HepG2 (cell line): Measurements from ENCODE around the gene CAMTA2. TPM values are rescaled to one million over a fixed set of nuclear protein-coding genes. Genes with fewer than 3 reads are reported as not detected.

Source experiments
- AKAP8 ChIP-seq: sonication (generic); formaldehyde crosslinking; IDR thresholded peaks from 2 replicates; pipeline ENCODE4 v1.5.1; 2020; ENCODE audit warnings: mild to moderate bottlenecking, missing genetic modification reagents
- CEBPG ChIP-seq: IDR thresholded peaks from 2 replicates; pipeline ENCODE4 v1.6.1; 2016
- DBP ChIP-seq: sonication (generic); formaldehyde crosslinking; IDR thresholded peaks from 2 replicates; pipeline ENCODE4 v1.4.0; 2020; ENCODE audit warnings: missing genetic modification reagents; ENCODE audit errors: not compliant biosample characterization
- FOSL1 ChIP-seq: sonication (generic); formaldehyde crosslinking; IDR thresholded peaks from 2 replicates; pipeline ENCODE4 v1.9.0; 2021; ENCODE audit warnings: missing genetic modification reagents, borderline replicate concordance
- FOXO1 ChIP-seq: sonication (generic); formaldehyde crosslinking; IDR thresholded peaks from 2 replicates; pipeline ENCODE4 v1.4.0; 2020; ENCODE audit warnings: missing genetic modification reagents
- HCFC1 ChIP-seq: fragments of 150-350 bp; IDR thresholded peaks from 2 replicates; pipeline ENCODE4 v1.6.1; 2014; ENCODE audit warnings: low read depth, low read length
- HMG20A ChIP-seq: IDR thresholded peaks from 2 replicates; pipeline ENCODE4 v1.6.1; 2016; ENCODE audit warnings: borderline replicate concordance
- NR2F6 ChIP-seq, 2 experiments: IDR thresholded peaks; 2 replicates each; pipeline ENCODE4 v1.6.1; 2016; ENCODE audit warnings: antibody characterized with exemption in 1 of 2, mild to moderate bottlenecking in 1 of 2
- POGZ ChIP-seq: sonication (generic); formaldehyde crosslinking; IDR thresholded peaks from 2 replicates; pipeline ENCODE4 v1.4.0; 2020; ENCODE audit warnings: mild to moderate bottlenecking, missing genetic modification reagents
- PRMT3 ChIP-seq: sonication (generic); formaldehyde crosslinking; IDR thresholded peaks from 2 replicates; pipeline ENCODE4 v1.8.1; 2022; ENCODE audit warnings: low read depth, mild to moderate bottlenecking, moderate library complexity, missing genetic modification reagents, borderline replicate concordance
- PRPF4 ChIP-seq: fragments of 200-400 bp; formaldehyde crosslinking; IDR thresholded peaks from 2 replicates; pipeline ENCODE4 v1.6.1; 2016; ENCODE audit warnings: low read length, low read depth; ENCODE audit not compliant: poor library complexity, severe bottlenecking
- THAP8 ChIP-seq: sonication (generic); formaldehyde crosslinking; IDR thresholded peaks from 2 replicates; pipeline ENCODE4 v1.5.1; 2020; ENCODE audit warnings: missing genetic modification reagents, mild to moderate bottlenecking, borderline replicate concordance
- ZBTB21 ChIP-seq: sonication (generic); formaldehyde crosslinking; IDR thresholded peaks from 2 replicates; pipeline ENCODE4 v1.4.0; 2020; ENCODE audit warnings: missing genetic modification reagents
- ZFY ChIP-seq: sonication (generic); formaldehyde crosslinking; IDR thresholded peaks from 2 replicates; pipeline ENCODE4 v1.4.0; 2020; ENCODE audit warnings: missing genetic modification reagents
- ZXDC ChIP-seq: sonication (generic); formaldehyde crosslinking; IDR thresholded peaks from 2 replicates; pipeline ENCODE4 v1.5.0; 2020; ENCODE audit warnings: mild to moderate bottlenecking, missing genetic modification reagents
- polyA plus RNA-seq, 8 experiments: library from polyadenylated mRNA; depleted of rRNA in 3 of 8; stranded (reverse) in 7 of 8; unstranded in 1 of 8; fragments of >200 nt; fragmentation: Illumina TruSeq in 4 of 8; extraction: Trizol in 4 of 8; gene quantifications; 2 replicates each; pipeline versions ENCODE4 v1.2.1 to v1.2.3, GENCODE V29; 2011 to 2016; ENCODE audit warnings: low read depth in 4 of 8, missing spikeins in 1 of 8, mixed read lengths in 1 of 8; ENCODE audit not compliant: insufficient read depth in 1 of 8
- total RNA-seq, 5 experiments: library from RNA; depleted of rRNA; stranded (reverse); fragments of >200 nt; fragmentation: Illumina TruSeq; extraction: Trizol; gene quantifications; 2 replicates each; pipeline ENCODE4 v1.2.3, GENCODE V29; 2016; ENCODE audit warnings: low read depth in 1 of 5
- TF ChIP-seq, protein P1 (sequence below): sonication (generic); formaldehyde crosslinking; IDR thresholded peaks from 2 replicates; pipeline ENCODE4 v1.8.1; 2022; ENCODE audit warnings: low read depth, mild to moderate bottlenecking, missing genetic modification reagents
- TF ChIP-seq, protein P2 (sequence below): sonication (generic); formaldehyde crosslinking; IDR thresholded peaks from 2 replicates; pipeline ENCODE4 v1.8.1; 2023; ENCODE audit warnings: mild to moderate bottlenecking, inconsistent platforms, moderate library complexity, missing genetic modification reagents, borderline replicate concordance

Gene CAMTA2
- total and polyA plus RNA-seq, 2 of the 13 experiments (the other 11 are each of a cell fraction or from before 2014, with no cell fraction given), result 4.1 to 7.1 TPM

GRCh38 chr17:4939796-4940554, 47.5 kb downstream of the CAMTA2 start, which contains the start of the genes RNF167 and SLC25A11 (continued):
- no peak for TF ChIP-seq ZXDC (CRISPR knock-in tag)
- no peak for TF ChIP-seq PRMT3 (CRISPR knock-in tag)
- no peak for TF ChIP-seq FOXO1 (CRISPR knock-in tag)
- no peak for TF ChIP-seq NR2F6 (IDR thresholded peaks at IDR 0.05)
- no peak for TF ChIP-seq NR2F6 (CRISPR knock-in tag; IDR thresholded peaks at IDR 0.05)
- no peak for TF ChIP-seq HMG20A (CRISPR knock-in tag)
- TF ChIP-seq CEBPG (CRISPR knock-in tag), result peak; percentile 17; the same call in 1 of the 2 replicates
- TF ChIP-seq POGZ, result 0 out of 2 replicates have a peak, but pooled peaks have one; percentile 25
- TF ChIP-seq DBP (CRISPR knock-in tag), result no peak
- peak; percentile 72 for TF ChIP-seq ZFY (CRISPR knock-in tag)
- TF ChIP-seq, protein P1, sequence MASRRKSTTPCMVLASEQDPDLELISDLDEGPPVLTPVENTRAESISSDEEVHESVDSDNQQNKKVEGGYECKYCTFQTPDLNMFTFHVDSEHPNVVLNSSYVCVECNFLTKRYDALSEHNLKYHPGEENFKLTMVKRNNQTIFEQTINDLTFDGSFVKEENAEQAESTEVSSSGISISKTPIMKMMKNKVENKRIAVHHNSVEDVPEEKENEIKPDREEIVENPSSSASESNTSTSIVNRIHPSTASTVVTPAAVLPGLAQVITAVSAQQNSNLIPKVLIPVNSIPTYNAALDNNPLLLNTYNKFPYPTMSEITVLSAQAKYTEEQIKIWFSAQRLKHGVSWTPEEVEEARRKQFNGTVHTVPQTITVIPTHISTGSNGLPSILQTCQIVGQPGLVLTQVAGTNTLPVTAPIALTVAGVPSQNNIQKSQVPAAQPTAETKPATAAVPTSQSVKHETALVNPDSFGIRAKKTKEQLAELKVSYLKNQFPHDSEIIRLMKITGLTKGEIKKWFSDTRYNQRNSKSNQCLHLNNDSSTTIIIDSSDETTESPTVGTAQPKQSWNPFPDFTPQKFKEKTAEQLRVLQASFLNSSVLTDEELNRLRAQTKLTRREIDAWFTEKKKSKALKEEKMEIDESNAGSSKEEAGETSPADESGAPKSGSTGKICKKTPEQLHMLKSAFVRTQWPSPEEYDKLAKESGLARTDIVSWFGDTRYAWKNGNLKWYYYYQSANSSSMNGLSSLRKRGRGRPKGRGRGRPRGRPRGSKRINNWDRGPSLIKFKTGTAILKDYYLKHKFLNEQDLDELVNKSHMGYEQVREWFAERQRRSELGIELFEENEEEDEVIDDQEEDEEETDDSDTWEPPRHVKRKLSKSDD, result no peak
- TF ChIP-seq, protein P2, sequence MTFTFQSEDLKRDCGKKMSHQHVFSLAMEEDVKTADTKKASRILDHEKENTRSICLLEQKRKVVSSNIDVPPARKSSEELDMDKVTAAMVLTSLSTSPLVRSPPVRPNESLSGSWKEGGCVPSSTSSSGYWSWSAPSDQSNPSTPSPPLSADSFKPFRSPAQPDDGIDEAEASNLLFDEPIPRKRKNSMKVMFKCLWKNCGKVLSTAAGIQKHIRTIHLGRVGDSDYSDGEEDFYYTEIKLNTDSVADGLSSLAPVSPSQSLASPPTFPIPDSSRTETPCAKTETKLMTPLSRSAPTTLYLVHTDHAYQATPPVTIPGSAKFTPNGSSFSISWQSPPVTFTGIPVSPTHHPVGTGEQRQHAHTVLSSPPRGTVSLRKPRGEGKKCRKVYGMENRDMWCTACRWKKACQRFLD (CRISPR knock-in tag), result no peak
- no peak for TF ChIP-seq ZBTB21
- no peak for TF ChIP-seq PRPF4
- TF ChIP-seq FOSL1 (CRISPR knock-in tag), result no peak
- no peak for TF ChIP-seq HCFC1
- TF ChIP-seq AKAP8 (CRISPR knock-in tag), result no peak
- TF ChIP-seq THAP8, result no peak
